Endometrial microvascular endothelial cells (primary cell): ENCODE results near the gene KIF26B. TPM values are rescaled to one million over a fixed set of nuclear protein-coding genes. Genes with fewer than 3 reads are reported as not detected.

Experiments
- in situ Hi-C: cut with HindIII; loops from 2 replicates; pipeline ENCODE4 v1.10.0; 2017; ENCODE audit warnings: low sequenced_read_pairs, low pct_unique_long_range_greater_than_20kb; ENCODE audit errors: inconsistent ontology term
- total RNA-seq: library from RNA; depleted of rRNA; stranded (reverse); fragments of >200 nt; gene quantifications from one replicate; pipeline ENCODE4 v1.2.3, GENCODE V29; 2015; ENCODE audit errors: inconsistent ontology term

The KIF26B gene
- total RNA-seq, 1 donor from 2014 or later, result not detected

DNA sequence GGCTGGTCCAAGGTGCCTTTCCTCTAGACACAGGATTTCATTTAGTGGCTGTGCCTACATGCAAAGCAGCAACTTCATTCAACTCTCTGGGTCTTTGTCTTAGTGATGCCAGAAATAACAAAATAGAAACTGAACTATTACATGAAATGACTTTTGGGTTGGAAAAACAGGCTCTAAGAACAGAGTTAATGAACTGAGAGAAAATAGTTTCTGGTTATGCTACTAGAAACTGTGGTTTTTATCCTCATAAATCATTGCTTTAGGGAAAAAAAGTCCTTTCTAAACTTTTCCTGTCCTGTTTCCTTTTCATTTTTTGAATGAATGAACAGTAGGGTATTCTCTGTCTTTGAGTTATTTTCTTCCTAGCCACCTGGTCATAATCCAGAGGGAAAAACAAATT lies 424.0 kb downstream of the KIF26B start:
- in situ Hi-C loops, result no loop called here

DNA sequence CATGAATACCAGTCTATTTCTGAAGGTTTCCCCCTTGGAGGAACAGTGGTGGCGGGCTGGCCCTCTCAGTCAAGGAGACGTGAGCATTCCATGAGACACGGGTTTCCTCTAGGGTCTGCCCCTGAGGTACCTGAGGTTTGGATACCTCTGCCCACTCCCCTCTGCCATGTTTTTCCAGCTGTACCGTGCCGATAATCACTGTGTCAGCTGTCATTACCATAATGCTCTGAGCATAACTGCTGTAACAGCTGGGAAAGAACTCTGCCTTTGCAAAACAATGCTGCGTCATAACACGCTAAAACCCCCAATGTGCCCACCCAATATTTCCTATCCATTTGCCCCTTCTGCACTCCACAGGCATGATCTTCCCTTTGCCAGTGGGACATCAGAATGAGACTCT lies 425.1 kb downstream of the KIF26B start:
- in situ Hi-C loops, result no loop called here

DNA sequence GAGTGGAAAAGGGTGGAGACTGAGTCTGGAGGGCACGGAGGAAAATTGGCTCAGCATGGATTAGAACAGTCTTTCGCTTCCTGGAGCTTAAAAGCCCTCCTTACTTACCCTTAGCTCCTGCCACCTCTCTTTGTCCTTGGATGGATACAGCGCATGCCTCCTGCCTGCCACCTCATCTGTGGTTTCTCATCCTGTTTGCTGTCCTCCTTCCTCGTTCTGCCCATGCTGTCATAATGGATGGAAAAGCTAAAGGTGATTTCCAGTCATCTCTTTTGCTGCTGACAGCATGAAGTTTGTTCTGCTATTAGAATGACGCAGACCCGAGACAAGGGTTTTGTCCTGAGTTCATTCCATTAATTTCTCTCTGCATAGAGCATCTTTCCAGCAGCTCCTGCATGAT lies 425.9 kb downstream of the KIF26B start:
- in situ Hi-C loops, result no loop called here

DNA sequence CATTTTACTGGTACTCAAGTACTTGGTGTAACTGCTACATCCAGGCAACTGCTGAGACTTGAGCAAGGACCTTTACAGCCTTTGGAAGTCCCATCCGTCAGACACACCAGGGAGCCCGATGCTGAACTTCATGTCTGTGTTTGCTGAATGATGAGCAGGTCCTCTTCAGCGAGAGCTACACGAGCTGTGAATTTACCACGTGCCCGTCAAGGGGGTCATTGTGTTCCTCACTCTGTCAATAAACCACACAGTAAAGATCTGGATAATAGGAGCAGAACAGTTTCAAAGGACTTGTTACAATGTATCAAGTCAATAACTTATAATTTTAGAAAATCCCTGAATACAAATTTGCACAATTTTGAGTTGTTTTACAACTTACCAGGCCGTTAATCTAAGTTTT lies 427.2 kb downstream of the KIF26B start:
- in situ Hi-C loops, result no loop called here

DNA sequence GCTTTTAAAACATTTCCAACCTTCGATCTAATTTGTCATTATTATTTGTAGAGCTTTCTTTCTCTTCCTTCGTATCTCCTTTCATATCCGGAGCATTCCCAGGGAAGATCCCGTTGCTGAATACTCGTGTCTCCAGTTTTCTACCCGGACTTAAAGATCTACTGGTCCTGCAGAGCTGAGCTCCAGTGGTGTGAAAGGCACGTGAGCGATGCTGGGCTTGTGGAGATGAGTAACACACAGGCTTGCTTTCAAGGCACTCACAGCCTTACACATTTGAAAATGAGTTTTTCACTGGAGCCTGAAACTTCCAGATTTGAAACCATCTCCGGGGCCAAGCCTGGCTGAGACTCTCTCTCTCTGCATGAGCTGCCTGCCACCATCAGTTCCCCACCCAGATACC lies 428.3 kb downstream of the KIF26B start:
- in situ Hi-C loops, result no loop called here

DNA sequence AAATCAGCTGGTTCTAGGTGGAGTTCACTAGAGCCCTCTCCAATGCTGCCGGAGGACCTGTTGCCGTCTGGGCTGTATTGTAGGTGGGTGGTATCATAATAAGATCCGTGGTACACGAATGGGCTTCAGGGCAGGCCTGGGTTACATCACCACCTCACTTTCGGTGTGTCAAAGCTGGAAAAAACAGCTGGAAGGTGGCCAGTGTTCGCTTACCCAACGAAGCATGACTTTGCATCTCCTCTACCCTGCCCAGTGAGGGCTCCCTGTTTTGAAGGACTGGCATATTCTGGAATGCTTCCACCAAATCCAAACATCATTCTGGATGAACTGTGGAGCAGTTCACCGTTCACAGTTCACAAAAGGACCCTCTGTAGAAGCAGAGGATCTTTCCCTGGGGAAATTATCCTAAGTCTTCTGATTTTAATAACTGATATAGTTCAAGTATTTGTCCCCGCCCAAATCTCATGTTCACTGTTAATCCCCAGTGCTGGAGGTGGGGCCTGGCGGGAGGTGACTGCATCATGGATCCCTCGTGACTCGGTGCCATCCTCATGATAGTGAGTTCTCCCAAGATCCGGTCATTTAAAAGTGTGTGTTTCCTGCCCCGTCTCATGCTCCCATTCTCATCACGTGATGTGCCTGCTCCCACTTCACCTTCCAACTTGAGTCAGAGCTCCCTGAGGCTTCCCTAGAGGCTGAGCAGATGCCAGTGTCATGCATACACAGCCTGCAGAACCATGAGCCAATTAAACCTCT lies 429.0 kb downstream of the KIF26B start:
- in situ Hi-C loops, result no loop called here

DNA sequence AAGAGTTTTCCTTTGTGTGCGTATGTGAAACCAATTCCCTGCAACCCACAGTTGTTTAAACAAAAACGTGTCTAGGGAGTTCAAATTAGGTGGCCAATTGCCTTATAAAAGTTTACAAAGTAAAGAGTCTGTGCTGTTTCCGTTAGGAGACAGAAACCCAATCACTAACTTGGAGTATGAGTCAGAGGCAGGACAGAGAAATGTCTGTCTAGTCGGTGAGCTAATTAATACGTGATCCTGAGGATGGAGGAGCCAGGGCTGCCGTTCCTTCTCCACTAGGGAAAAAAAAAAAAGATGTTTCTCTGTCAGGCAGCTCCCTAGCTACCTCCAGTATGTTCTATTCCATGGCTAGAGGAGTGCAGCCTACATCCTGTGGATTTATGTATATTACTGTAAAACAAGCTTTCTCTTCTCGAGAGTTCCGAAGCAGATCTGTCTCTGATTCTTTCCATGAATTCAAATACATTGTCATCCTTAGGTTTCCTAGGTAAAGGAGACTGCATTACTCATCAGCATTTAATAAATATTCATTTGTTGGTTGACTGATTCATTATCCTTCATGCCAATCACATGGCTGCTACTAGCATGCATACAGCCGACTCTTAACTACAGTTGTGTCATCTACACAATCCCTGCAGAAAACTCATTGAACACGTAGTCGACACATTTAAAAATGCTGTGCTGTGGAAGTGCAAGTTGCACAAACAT lies 430.6 kb downstream of the KIF26B start:
- in situ Hi-C loops, result no loop called here

DNA sequence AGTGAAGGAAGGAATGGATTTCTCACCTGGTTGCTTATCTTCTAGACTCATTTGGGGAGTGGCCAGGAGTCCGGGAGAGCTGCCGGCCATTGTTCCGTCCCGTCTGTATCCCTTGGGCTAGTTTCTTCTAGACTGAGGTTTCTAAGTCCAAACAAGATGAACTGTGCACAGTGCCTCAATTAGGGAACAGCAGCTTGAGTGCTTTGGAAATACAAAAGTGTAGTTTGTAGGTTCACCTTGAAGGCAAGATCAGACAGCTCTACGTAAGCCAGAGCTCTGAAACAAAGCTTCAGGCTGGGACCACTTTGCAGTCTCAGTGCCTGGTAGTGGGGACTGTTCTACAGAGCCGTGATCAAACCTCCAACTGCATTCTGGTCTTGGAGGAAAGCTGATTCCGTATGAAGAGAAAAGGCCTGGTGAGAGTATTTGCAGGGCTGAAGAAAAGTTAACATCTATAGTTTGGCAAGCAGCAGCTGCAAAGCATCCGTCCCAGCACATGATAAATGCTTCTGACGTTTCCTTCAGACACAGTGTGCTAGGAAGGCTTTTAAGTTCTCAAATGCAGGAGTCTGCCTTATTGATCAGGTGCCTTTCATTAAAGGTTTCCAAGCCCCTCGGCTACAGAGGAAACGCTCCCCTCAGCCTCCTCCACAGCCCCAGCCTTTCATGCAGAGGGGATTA lies 432.8 kb downstream of the KIF26B start:
- in situ Hi-C loops, result no loop called here

DNA sequence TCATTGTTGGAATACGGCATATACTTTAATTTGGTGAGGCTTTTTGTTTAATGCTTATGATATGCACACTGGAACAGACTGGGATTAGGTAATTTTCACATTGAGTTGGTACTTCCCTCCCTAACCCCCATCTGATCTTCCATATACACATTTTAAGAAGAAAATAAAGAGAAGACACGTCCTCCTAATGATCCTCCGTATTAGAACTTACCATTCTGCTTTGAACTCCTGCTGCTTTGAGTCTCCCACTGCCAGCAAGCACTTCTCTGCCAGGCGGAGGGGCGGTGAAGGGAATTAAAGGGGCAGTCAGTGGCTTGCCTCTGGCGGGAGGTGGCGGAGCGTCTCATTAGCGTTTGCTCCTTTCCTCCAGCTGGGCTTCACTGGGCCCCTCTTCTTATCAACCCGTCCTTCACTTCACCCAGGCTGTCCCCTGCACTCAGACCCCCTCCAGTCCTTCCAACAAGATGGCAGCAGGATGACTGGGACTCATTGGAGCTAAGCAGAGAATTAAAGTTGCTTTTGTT lies 433.4 kb downstream of the KIF26B start:
- in situ Hi-C loops, result no loop called here

DNA sequence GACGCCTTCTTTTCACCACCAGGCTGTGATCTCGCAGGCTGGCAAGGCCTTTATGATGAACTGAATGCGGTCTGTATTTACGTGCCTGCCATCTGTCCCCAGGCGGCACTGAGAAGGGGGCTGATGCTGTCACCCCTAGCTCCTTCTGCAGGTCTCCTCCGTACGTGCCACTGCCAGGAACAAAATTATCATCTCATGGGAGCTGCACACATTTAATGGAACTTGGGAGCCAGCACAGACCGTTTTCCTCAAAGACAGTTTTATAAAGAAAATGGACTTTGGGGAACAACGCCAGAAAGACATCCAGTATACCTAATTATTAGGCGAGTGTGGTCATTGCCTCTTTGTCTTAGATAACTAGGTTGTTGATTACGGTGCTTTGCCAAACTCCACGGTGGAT lies 434.5 kb downstream of the KIF26B start:
- in situ Hi-C loops, result no loop called here

DNA sequence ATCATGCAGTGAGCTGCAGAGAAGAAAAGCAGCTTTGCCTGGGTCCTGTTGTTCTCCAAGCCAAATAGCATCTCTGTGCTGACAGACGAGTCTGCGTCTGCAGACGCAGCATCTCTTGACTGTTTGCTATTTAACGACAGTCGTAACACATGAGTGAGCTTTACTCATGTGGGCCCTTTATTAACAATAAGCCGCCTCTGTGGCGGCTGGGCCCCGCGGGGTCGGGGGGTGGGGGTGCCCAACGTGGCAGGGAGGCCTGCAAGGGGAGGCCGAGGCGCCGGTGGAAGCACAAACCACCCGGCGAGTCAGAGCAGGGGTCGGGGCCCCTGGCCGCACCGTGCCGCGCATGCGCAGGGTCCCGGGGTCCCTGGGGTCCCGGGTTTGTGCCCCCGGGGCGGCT lies 435.1 kb downstream of the KIF26B start:
- in situ Hi-C loops, result no loop called here

DNA sequence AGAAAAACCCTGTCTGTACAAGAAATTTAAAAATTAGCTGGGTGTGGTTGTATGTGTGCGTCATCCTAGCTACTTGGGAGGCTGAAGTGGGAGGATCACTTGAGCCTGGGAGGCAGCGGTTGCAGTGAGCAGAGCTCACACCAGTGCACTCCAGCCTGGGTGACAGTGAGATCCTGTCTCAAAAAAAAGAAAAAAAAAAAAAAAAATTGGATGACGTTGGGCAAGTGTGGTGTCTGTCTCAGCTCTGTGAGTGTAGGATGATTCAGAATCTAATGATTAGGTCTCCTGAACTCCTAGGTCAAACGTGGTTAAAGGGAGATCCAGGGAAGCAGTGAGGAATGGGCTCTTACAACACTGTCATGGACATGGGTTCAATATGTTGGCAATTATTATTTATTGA lies 435.9 kb downstream of the KIF26B start:
- in situ Hi-C loops, result no loop called here

DNA sequence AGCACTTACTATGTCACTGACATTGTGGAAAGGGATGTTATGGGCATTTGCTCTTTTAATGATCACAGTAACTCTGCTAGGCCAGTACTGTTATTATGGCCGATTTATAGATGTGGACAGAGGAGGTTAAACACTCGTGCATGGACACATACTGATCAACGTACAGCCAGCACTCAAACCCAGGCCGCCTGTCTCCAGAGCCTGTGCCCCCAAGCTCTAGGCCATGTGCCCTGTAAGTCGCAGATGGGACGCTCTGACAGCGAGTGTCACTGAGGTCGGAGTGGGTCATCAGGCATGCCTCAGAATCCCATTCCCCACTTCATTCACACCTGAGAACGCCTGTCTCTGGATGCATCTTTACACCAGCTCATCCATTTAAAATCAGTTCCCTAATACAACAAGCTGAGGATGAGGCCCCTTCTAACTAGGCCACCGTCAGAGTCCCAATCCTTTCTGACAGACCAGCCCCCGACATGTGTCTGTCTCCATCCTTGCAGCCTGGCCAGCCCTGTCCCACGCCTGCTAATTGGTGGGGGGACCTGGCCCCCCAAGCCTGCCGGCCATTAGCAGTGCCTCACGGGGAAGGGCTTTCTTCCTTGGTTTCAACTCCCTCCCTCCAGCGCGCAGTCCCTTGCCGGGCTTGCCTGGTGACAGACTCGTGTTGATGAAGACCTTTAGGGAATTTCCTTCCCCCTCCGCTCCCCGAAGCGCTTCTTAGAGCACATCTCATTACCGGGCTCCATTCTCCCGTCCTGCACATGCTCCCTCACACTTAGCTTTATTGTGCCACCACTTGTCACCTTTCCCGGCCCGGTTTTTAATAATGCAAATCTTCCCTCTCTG lies 436.8 kb downstream of the KIF26B start:
- in situ Hi-C loops, result no loop called here

DNA sequence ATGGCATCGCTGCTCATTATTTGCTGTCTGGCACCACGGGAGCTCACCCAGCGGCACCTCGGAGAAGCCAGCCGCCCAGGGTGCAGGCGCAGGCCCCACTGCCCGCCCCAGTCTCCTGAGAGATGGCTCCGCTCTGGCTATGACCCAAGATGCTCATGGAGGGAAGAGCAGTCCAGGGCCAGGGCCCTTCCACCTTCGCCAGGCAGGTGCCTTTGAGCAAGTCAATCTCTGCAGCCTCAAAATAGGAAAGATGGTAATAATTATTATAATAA lies 437.3 kb downstream of the KIF26B start:
- in situ Hi-C loops, result no loop called here

DNA sequence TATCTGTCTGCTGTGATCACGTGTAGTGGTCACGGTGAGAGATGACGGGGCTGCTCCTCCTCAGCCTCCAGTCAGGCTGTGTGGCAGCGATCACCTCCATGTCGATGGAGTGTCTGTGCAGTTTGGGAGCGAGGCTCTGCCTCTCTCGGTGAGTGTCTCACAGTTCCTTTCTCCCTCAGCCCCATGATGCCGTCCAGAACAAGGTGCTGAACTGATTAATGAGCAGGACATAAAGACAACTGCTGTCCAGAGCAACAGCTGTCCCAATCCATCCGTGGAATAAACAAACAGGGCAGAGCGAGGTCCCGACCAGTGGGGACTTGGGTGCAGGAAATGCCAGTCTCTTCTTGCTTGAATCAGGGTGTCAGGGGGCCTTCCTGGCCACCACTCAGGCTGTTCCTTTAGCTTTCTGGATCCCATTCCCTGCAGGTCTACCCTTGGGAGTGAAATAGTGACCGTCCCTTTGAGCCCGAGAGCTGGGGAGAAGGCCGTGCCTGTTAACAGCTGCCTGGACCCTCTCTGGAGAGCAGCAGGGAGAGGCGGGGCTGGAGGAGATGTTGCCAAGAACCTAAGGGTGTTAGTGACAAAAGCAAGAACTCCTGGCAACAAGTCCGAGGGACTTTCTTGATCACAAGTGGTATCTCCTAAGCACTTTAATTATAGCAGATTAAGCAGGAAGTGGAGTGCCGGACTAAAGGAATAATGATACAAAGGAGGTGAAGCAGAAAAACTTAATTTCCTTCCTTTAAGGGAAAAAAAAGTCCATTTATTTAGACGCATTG lies 443.9 kb downstream of the KIF26B start:
- in situ Hi-C loops, result no loop called here

DNA sequence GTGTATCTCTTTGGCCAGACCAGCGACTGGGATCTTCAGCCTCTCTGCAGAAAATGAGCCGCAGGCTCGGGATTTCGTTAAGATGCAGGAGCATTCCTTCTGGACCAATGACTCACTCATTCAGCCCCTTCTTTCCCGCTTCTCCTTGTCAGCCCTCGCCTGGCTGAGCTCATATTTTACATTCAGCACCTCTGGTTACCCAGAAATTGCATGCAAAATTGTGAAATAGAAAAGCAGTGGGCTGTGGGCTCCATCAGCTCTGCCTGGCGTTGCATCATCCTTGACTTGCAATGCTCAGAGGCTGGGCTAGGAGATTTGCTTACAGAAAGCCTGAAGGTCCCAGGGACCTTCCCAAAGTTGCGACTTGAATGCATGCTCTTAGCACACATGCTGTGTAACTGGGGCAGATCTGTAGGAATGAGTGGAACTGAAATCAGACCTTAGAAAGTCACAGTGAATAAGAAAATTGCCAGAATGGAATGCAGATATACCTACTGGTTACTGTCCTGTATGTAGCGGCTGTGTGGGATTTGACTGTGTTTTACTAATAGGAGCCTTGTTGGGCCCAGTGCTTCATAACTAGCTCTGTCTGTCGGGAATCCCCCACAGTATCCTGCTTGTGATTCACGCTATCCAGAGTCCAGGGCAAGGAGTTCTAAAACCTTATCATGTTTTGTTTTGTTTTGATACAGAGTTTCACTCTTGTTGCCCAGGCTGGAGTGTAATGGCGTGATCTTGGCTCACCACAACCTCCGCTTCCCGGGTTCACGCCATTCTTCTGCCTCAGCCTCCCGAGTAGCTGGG lies 444.8 kb downstream of the KIF26B start:
- in situ Hi-C loops, result no loop called here

DNA sequence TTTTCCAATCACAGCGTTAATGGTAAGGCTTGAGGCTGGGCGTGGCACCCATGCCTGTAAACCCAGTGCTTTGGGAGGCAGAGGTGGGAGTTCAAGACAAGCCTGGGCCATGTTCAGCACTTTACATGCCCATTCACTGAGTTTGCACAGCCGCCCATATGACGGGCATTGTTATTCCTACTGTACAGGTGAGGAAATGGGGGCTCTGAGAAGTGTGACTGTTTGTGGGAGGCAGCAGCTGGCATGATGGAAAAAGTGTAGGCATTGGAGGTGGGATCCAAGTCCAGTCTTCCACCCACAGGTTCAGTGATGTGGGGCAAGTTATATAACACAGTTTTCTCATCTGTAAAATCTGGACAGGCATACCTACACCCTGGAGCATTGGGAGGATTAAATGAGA lies 445.9 kb downstream of the KIF26B start:
- in situ Hi-C loops, result no loop called here
